GM12873 (cell line): ENCODE results near the gene ARHGAP26.

Experiments
- CTCF ChIP-seq: IDR thresholded peaks from 2 replicates; pipeline ENCODE4 v1.5.1; 2012; ENCODE audit warnings: low read depth, mild to moderate bottlenecking, moderate library complexity, low read length, control low read depth; ENCODE audit not compliant: insufficient read depth; ENCODE audit errors: missing control alignments

The ARHGAP26 gene

GRCh38 chr5:143247134-143247815 lies 477.1 kb downstream of the ARHGAP26 start:
- TF ChIP-seq CTCF = no peak

GRCh38 chr5:143248391-143248790 lies 478.2 kb downstream of the ARHGAP26 start:
- no peak for TF ChIP-seq CTCF

GRCh38 chr5:143248822-143249579 lies 478.8 kb downstream of the ARHGAP26 start:
- TF ChIP-seq CTCF = no peak

- no peak for TF ChIP-seq CTCF
These were observed 479.7 kb downstream of the ARHGAP26 start for GRCh38 chr5:143249851-143250250.

GRCh38 chr5:143251190-143251589 lies 481.0 kb downstream of the ARHGAP26 start:
- TF ChIP-seq CTCF = no peak

- TF ChIP-seq CTCF = no peak
These were observed 481.8 kb downstream of the ARHGAP26 start for GRCh38 chr5:143251946-143252345.

GRCh38 chr5:143254819-143255218 lies 484.6 kb downstream of the ARHGAP26 start:
- TF ChIP-seq CTCF = no peak
